A673 (cell line): ENCODE results near the gene ZFR. TPM values are rescaled to one million over a fixed set of nuclear protein-coding genes. Genes with fewer than 3 reads are reported as not detected.

Experiments
- BruUV-seq: library from RNA; stranded (reverse); fragments of 400-500 nt; replicated peaks from 2 replicates; lab custom pipeline; 2021; lab: Mats Ljungman, UMichigan
- CTCF ChIA-PET: fragments of 300-600 bp; sonication (Branson Sonifier 250); formaldehyde crosslinking; loops from one replicate; lab custom pipeline; 2022; ENCODE audit warnings: antibody characterized with exemption; lab: Charles Lee
- POLR2A ChIA-PET: fragments of 300-600 bp; sonication (Branson Sonifier 250); formaldehyde crosslinking; loops from one replicate; lab custom pipeline; 2022; ENCODE audit warnings: antibody characterized with exemption; ENCODE audit not compliant: low non-redundant PET; lab: Charles Lee
- DNase-seq: peaks from one replicate; pipeline ENCODE4 v3.0.0-alpha.2; 2015; ENCODE audit warnings: low spot score
- H3K27ac ChIP-seq: fragments of 200-600 bp; sonication (generic); 2 replicates; pipeline ENCODE4 v1.5.1; 2016; ENCODE audit warnings: mixed run types, low read depth, mild to moderate bottlenecking, mixed read lengths, antibody characterized with exemption, low read length; ENCODE audit not compliant: poor library complexity, severe bottlenecking
- H3K27me3 ChIP-seq: fragments of 200-600 bp; sonication (generic); replicated peaks from 2 replicates; pipeline ENCODE4 v1.6.1; 2017; ENCODE audit warnings: mixed run types, low read depth, mild to moderate bottlenecking, mixed read lengths, antibody characterized with exemption, low read length; ENCODE audit not compliant: insufficient read depth, poor library complexity
- H3K36me3 ChIP-seq: fragments of 200-600 bp; sonication (generic); 2 replicates; pipeline ENCODE4 v1.6.1; 2016; ENCODE audit warnings: mixed run types, mild to moderate bottlenecking, mixed read lengths, antibody characterized with exemption, low read length; ENCODE audit not compliant: insufficient read depth, poor library complexity, severe bottlenecking
- H3K4me1 ChIP-seq: fragments of 200-600 bp; sonication (generic); 2 replicates; pipeline ENCODE4 v1.6.1; 2017; ENCODE audit warnings: mixed run types, mild to moderate bottlenecking, mixed read lengths, antibody characterized with exemption, low read length; ENCODE audit not compliant: insufficient read depth, poor library complexity, severe bottlenecking
- H3K4me3 ChIP-seq: fragments of 200-600 bp; sonication (generic); 2 replicates; pipeline ENCODE4 v1.5.1; 2016; ENCODE audit warnings: low read depth, mixed run types, mild to moderate bottlenecking, mixed read lengths, low read length; ENCODE audit not compliant: poor library complexity, severe bottlenecking
- H3K9me3 ChIP-seq: fragments of 200-600 bp; sonication (generic); 2 replicates; pipeline ENCODE4 v1.6.1; 2016; ENCODE audit warnings: mixed run types, low read depth, mild to moderate bottlenecking, mixed read lengths, antibody characterized with exemption, low read length; ENCODE audit not compliant: poor library complexity, severe bottlenecking
- CTCF ChIP-seq: fragments of 300-800, 200-600 bp; sonication (generic); conservative IDR thresholded peaks from 2 replicates; pipeline ENCODE4 v1.5.1; 2017; ENCODE audit warnings: low read depth, mild to moderate bottlenecking, antibody characterized with exemption, low read length, moderate library complexity, mixed read lengths
- EZH2 ChIP-seq: fragments of 200-600 bp; sonication (generic); IDR thresholded peaks from 2 replicates; pipeline ENCODE4 v1.6.1; 2017; ENCODE audit warnings: borderline replicate concordance, low read depth, mild to moderate bottlenecking, mixed read lengths, antibody characterized with exemption, low read length; ENCODE audit not compliant: poor library complexity, severe bottlenecking
- intact Hi-C: fragments of 100-400 bp; cut with micrococcal nuclease; formaldehyde crosslinking; loops from one replicate; pipeline ENCODE4 v1.10.0; 2022; ENCODE audit not compliant: unreplicated experiment
- total RNA-seq: library from RNA; stranded (reverse); gene quantifications from 2 replicates; pipeline ENCODE4 v1.2.3, GENCODE V29; 2021

ZFR gene
- total RNA-seq, 1 experiment from 2014 or later, result 110 TPM

- peaks cover 3% of the 10 kb centered on the region for H3K9me3 ChIP-seq
- intact Hi-C loops, result no loop called here
- POLR2A ChIA-PET, result no interaction called here
- TF ChIP-seq CTCF, result no peak
- no peak for TF ChIP-seq EZH2
- no peaks in the 10 kb centered on the region for H3K4me1 ChIP-seq
- CTCF ChIA-PET, result no interaction called here
- no peak for DNase-seq
- no peak overlapping the region for H3K4me3 ChIP-seq
- H3K27me3 ChIP-seq, result no peaks in the 10 kb centered on the region
- no TSS peak for BruUV-seq
- H3K36me3 ChIP-seq, result peaks cover 18% of the 10 kb centered on the region
- no peak overlapping the region for H3K27ac ChIP-seq
Observed at GRCh38 chr5:32421075-32421474, 23.5 kb downstream of the ZFR start.

GRCh38 chr5:32420506-32420905, 24.0 kb downstream of the ZFR start:
- no peaks in the 10 kb centered on the region for H3K27me3 ChIP-seq
- TF ChIP-seq CTCF (no peak), EZH2 (no peak)
- no peak overlapping the region for H3K4me3 ChIP-seq
- no peak overlapping the region for H3K27ac ChIP-seq
- ChIA-PET POLR2A (no interaction called here), CTCF (no interaction called here)
- BruUV-seq, result no TSS peak
- no peaks in the 10 kb centered on the region for H3K9me3 ChIP-seq
- DNase-seq, result no peak
- intact Hi-C loops, result no loop called here
- H3K4me1 ChIP-seq, result no peaks in the 10 kb centered on the region
- H3K36me3 ChIP-seq, result peaks cover 16% of the 10 kb centered on the region

- TF ChIP-seq CTCF (no peak), EZH2 (no peak)
- CTCF ChIA-PET, result no interaction called here
- Histone ChIP-seq H3K4me1 (no peaks in the 10 kb centered on the region), H3K4me3 (no peak overlapping the region), H3K27me3 (no peaks in the 10 kb centered on the region), H3K36me3 (peaks cover 19% of the 10 kb centered on the region), H3K9me3 (no peaks in the 10 kb centered on the region), H3K27ac (no peak overlapping the region)
- BruUV-seq, result no TSS peak
- intact Hi-C loops, result no loop called here
- POLR2A ChIA-PET, result no interaction called here
- no peak for DNase-seq
Observed at GRCh38 chr5:32419791-32420190, 24.7 kb downstream of the ZFR start.
